CD4-positive, alpha-beta T cell treated with Interleukin-15 for 4 hours (primary cell): ENCODE results near the gene MED7.
"Not testable (repeated sequence)": the region's sequence is repeated elsewhere in the genome, so short reads cannot be mapped to it uniquely, and the experiment has no call there.

Experiments used
- DNase-seq: peaks from one replicate; pipeline ENCODE4 v3.0.0-alpha.2; 2020; ENCODE audit warnings: low spot score

Gene MED7, protein sequence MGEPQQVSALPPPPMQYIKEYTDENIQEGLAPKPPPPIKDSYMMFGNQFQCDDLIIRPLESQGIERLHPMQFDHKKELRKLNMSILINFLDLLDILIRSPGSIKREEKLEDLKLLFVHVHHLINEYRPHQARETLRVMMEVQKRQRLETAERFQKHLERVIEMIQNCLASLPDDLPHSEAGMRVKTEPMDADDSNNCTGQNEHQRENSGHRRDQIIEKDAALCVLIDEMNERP

GRCh38 chr5:157142317-157143126, at the start of gene MED7:
TSS of gene MED7 (minus strand) at chr5:157142865. CDS start at chr5:157139431, 3,434 bp downstream.
- peak; percentile 98 for DNase-seq

DNA sequence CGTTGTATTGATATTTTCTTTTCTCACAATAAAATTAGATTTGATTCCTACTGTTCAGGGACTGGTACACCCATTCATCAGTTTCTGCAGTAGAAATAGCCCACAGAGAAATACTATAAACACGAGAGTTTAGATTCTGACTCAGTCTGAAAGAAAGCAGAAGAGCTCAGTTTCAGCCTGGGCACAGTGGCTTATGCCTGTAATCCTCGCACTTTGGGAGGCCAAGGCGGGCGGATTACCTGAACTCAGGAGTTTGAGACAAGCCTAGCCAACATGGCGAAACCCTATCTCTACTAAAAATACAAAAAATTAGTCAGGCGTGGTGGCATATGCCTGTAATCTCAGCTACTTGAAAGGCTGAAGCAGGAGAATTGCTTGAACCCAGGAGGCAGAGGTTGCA, 46.6 kb upstream of the MED7 start:
- DNase-seq, result no peak

DNA sequence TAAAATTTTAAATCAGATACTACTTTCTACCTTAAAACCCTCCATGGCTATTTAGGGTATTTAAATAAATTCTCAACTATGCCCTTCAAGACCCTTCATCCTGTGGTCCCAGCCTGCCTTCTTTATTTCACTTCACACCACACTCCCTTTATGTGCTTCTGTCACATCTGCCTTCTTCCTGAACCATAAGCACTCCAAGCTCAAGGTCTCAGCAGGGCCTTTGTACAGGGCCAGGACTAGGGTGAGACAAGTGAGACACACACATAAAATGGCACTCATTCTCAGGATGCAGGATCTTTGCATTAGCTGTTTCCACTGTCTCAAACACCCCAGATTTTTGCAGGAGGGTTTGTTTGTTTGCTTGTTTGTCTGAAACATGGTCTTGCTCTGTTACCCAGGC, 45.6 kb upstream of the MED7 start:
- no peak for DNase-seq

DNA sequence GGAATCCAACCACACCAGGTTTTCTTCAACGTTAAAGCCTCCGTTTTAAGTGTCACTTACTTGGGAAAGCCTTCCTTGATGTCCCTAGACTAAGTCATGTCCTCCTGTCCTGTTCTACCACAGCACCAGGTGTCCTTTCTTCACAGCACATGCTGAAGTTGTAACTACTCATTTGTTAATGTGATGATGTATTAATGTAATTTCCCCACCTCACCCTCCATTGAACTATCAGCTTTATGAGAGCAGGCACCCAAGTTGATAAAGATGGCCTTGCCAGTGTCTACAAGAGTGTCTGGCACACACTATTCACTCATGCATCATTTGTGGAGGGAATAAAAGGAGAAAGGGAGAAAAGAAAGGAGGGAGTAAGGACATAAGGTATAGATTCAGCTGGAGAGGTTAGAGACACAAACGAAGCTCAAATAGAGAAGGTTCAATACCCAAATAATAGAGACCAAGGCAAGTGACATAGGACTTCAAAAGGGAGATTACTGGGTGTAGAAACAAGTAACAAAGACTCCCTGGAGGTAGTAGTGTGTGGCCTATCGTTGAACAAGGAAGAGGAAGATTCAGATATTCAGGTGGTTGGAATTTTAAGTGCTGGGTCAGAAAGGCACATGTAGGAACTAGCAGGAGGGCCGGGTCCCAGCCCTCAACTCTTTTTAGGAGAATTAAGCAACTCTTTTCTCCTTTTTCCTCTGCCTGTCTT, 44.5 kb upstream of the MED7 start:
- DNase-seq, result no peak

DNA sequence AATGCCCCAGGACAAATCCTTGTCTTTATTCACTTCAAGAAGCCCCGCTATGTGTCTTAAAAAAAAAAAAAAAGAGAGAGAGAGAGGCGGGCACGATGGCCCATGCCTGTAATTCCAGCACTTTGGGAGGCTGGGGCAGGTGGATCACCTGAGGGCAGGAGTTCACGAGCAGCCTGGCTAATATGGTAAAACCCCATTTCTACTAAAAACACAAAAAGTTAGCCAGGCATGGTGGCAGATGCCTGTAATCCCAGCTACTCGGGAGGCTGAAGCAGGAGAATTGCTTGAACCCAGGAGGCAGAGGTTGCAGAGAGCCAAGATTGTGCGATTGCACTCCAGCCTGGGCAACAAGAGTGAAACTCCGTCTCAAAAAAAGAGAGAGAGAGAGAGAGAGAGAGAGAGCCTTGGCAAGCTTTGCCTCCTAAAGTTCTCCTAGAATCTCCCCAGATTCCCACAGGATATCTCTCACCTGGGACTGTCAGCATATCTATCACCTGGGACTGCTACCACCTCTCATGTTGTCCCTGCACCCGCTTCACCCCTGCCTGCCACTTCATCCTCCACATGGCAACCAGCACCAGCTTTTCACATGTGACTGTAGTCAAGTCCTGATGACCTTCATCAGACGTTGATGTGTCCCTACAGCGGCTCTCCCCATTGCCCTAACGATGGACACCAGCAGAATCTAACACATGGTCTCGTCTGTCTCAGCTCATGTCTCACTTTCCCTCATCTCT, 43.8 kb upstream of the MED7 start:
- DNase-seq, result no peak

DNA sequence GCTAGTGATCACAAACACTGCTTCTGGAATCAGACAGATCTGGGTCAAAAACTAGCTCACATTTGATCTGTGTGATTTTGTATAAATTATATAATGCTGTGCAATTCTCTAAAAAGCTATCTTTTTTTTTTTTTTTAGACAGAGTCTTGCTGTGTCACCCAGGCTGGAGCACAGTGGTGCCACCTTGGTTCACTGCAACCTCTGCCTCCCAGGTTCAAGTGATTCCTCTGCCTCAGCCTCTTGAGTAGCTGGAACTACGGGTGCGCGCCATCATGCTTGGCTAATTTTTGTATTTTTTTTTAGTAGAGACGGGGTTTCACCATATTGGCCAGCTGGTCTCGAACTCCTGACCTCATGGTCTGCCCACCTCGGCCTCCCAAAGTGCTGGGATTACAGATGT, 42.5 kb upstream of the MED7 start:
- DNase-seq, result not testable (repeated sequence)

DNA sequence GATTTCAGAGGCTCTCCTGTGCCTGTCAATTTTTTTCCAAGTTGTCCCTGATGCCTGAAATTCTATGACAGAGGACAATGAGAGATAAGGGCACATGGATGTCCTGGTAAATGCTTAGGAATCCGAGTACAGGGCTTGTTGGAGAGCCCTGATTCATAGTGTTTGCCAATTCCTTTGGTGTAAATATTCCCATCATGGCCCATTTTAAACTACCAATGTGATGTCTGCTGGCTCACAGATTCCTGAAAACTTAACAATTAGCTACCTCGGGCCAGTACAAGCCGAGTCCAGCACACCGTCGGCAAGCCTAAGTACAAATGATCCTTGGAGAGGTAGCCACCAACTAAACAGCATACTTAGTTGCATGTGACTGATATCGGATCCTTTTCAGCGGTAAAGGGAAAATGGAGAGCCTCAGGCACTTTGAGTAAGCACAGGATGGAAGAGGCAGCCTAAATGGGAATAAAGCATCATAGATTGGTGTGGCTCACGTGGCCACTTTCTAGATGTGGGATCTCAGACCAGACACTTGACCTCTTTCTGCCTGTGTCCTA, 41.5 kb upstream of the MED7 start:
- DNase-seq, result no peak

DNA sequence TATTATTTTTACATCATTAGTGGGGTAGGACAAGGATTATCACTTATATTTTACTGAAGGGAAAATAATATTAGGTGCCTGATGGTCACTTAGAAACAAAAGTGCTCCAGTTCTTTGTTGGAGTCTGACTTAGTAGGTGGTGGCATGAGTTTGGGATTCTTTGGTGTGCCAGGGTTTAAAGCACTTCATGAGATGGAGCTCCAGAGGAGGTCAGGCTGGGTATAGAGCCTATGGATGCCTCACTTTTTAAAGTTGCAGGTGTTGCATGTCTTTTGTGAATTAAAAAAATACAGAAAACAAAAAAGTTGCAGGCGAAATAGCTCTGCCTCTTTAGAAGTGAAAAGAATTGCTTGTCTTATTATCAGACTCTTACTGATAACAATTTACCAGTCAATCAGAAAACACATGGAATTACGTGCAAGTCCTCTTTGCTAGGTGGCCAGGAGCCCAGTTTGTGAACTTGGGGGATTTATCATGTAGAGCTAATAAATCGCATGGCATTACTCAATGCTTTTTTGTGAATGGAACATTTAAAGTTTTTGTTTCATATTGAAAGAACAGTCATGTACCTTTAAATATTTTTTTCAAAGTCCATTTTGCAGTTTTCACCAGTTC, 39.6 kb upstream of the MED7 start:
- DNase-seq, result no peak

DNA sequence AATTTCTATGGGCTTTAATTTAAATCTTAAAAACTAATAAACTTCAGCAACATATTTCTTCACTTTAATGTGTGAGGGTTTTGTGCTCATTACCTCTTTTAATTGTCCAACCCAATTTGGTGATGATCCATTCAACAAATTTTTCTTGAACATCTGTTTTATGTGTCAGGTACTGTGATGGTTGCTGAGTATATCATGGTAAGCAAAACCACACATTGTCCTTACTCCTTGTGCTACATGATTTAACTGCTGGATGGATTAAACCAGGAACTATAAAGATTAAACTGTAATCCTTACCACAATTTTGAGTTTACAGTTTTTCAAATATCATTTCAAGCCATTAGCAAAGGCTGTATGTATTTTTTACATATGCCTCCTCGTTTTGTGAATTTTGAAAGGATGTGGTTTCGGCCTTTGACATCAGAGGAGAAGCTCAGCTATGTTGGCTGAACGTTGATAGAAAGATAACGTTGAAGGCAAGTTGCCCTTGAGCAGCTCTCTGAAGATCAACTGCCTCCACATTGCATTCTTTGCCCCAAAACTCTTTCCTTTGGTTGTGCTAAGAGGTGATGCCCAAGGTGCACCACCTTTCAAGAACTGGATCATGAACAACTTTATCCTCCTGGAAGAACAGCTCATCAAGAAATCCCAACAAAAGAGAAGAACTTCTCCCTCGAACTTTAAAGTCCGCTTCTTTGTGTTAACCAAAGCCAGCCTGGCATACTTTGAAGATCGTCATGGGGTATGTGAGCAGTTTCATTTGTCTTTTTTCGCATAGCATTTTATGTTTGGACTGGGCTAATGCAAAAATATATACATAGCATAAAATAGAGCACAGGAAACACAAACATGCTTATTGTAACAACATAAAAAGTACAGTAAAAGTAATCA, 38.0 kb upstream of the MED7 start, which contains the start of gene ITK:
Gene ITK (plus strand): TSS at position 467 of the 891 bp plus-strand sequence. CDS start 138 bp downstream, at position 605.
- DNase-seq, result peak; percentile 78

- no peak for DNase-seq
Measured at GRCh38 chr5:157178966-157179365, 36.3 kb upstream of the MED7 start.

DNA sequence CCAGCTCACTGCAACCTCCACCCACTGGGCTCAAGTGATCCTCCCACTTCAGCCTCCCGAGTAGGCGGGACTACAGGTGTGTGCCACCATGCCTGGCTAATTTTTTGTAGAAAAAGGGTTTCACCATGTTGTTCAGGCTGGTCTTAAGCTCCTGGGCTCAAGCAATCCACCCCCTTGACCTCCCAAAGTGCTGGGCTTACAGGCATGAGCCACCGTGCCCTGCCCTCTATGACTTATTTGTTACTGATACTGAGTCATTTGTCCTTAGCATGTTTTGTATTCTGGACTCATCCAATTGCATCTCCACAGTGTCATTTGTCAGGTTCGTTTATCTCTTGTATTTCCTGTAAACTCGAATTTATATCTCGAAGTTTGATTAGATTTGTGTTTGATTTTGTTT, 35.3 kb upstream of the MED7 start:
- no peak for DNase-seq

DNA sequence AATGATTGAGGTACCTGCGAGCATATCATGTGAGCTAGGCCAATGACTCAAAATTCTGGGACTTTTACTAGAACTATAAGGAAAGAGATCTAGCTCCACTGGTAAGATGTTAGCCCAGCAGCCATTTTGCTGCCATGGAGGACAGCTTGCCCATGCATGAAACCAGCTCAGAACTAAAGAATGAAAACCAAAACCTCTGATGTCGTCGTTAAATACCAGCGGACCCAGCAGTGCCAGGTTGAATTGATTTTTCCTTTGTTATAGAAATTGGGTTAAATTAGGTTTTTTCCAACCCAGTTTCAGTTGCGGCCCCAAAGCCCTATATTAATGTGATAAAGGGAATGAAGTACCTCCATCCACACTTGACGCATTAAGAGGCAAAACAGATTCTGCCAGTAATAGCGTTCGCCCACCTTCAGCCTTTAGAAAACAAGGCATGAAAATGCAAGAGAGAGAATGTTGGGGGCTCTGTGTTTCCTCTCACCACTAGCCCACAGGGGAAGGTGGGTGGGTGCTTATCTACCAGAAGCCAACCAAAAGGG, 32.5 kb upstream of the MED7 start:
- DNase-seq, result no peak

- peak; percentile 83 for DNase-seq
Measured at GRCh38 chr5:157172403-157172802, 29.7 kb upstream of the MED7 start.

DNA sequence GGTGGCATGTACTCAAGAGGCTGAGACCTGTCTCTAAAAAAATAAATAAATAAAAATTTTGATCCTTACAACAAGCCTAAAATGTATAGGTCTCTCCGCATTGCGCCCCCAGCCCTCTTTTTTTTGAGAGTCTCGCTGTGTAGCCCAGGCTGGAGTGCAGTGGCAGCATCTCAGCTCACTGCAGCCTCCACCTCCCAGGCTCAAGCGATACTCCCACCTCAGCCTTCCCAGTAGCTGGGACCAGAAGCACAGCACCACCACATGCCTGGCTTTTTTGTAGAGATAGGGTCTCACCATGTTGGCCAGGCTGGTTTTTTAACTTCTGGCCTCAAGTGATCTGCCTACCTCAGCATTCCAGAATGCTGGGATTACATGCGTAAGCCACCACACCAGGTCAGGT, 25.6 kb upstream of the MED7 start:
- DNase-seq, result no peak

GRCh38 chr5:157167214-157167621, 24.6 kb upstream of the MED7 start:
- DNase-seq, result peak; percentile 80

GRCh38 chr5:157166214-157167213, 23.8 kb upstream of the MED7 start, which contains the start of gene GARIN3:
TSS of gene GARIN3 (minus strand) at chr5:157166264. CDS start at chr5:157166168, 96 bp downstream.
- DNase-seq, result no peak

GRCh38 chr5:157165668-157166067, 23.0 kb upstream of the MED7 start:
- DNase-seq, result no peak

- DNase-seq, result no peak
Measured at GRCh38 chr5:157165261-157165660, 22.6 kb upstream of the MED7 start.

- no peak for DNase-seq
Measured at GRCh38 chr5:157164521-157164920, 21.9 kb upstream of the MED7 start.
